IPS-NIHi7 (cell line): Measurements from ENCODE around the gene ANK3.
"Not testable (repeated sequence)": the region's sequence is repeated elsewhere in the genome, so short reads cannot be mapped to it uniquely, and the experiment has no call there.

Experiments used
- DNase-seq: peaks from one replicate; pipeline ENCODE4 v3.0.0; 2012; ENCODE audit warnings: mixed read lengths; ENCODE audit errors: extremely low spot score

The ANK3 gene

GRCh38 chr10:60305380-60305892 lies 84.2 kb downstream of the ANK3 start:
- no peak for DNase-seq

DNA sequence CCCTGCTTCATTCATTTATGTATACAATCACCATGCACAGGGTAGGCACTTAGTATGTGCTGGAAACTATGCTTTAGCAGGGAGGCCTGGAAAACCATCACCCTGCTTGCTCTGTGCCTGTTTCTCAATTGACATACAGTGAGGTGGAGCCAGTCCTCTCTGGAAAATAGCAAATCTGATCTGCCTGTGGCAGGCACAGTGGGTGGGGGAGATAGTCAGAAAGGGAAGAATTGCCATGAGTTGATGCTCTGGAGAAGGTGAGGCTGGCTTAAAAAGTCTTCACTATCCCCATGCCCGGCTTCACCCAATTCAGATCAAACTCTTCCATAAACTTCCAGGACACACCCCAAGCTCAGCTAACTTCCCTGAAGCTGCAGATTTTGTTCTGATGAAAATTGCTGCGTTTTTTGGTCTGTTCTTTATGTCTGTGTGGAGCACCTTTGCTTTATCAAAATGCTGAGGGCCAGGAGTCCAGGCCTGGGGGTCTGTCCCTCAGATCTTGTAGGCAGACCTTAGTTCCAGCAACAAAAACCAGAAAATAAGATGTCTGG lies 84.8 kb downstream of the ANK3 start:
- no peak for DNase-seq

DNA sequence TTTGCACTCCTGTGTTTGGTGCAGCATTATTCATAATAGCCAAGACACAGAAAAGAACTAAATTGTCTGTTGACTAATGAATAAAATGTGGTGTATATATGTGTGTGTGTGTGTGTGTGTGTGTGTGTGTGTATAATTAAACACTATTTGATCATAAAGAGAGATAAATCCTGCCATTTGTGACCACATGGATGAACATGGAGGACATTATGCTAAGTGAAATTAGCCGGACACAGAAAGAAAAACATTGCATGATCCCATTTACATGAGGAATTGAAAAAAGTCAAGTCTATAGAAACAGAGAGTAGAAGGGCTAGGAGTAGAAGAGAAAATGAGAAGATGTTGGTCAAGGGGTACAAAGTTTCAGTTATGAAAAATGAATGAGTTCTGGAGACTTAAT lies 85.9 kb downstream of the ANK3 start:
- DNase-seq: no peak

DNA sequence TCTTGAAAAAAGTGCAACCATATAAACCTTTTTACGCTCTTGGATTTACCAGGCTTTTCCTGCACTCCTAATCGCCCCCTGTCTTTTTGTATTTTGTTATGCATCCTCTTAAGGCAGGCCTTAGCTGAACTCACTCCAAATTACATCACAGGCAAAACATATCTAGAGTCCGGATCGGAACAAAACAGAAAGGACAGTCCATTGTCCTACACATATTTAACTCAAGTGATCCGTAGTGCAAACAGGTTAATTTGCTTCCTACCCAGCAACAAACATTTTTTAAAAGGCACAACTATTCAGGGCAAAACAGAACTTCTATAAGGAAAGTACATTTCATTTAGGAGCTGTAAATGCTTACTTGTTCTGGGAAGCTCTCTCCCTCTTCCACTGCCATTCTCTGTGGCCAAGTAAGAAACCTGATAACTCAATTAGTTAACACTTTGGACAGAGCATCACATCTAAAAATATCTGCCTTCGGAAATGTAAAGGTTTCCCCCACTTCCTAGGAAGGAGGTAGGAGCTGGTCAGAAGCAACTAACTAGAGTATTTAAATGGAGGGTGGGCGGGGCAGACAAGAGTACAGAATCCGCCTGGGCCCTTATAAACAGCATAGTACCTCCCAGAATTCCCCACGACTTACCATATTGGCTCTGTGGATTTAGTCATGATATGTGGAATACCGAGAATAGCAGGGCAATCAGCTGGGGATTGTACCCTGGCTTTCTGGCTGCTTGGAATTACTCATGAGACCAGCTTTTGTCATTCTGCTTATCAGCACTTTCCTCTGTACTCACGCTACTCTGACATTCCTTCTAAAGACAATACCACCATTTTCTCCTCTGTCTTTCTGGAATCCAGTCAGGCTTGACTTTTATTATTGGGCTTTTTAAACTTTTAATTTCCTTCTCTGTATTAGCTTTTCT lies 89.5 kb downstream of the ANK3 start:
- peak; percentile 60 for DNase-seq

DNA sequence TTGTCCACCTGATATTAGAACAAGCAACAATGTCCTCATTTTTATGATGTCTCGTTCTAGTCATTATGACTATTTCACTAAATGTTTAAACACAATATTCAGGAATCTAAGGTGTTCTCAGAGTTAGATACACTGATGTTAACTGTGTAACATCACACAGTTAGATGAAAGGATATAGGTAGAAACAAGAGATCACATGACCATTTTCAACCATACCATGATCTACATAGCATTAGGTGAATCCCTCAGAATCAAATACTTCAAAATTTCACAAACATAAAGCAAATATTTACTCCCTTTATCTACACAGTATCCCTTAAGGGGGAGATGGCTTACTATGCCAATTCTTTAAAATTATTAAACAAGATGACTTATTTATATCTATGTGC lies 90.3 kb downstream of the ANK3 start:
- no peak for DNase-seq

DNA sequence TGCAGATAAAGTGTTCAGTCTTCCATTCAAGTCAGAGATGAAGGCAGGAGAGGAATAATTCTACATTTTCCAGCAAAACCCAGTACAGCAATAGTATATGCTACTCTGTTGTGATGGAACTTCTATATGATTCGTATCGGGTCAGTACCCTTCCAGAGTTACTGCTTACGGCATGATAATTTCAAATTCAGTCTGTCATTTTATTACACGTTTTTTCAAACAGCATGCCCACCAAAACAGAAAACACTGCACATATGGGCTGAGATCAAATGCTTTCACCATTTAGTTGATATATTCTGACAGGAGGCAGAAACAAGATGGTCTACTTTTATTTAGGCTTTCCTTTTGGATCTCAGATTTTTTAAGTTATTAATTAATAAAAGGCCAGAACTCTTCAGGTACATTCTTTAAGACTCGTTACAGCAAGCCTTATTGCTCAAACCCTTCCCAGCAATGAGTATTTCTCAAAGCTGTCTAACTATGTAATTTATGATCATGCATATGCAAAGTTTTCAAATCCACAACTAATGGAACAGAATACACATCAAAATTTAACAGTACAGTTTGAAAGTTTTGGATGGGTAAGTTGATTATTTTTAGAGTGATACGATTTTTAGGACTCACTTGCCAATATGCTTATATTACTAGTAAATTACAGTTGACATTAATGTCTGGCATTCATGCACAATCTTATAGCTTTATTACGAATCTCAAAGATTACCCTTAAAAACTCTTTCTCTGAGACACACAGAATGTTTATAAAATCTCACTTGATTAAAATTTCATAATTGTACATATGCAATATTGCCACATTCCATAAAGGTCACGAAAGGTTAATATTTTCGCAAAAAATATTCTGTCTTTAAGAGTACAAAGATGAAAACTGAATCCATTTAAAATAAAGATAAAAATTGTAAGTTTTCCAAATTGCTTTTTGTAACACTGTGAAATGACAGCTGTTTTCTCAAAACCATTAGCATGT lies 91.0 kb downstream of the ANK3 start:
- no peak for DNase-seq

GRCh38 chr10:60296073-60296472 lies 93.6 kb downstream of the ANK3 start:
- DNase-seq: no peak

GRCh38 chr10:60295028-60295937 lies 94.4 kb downstream of the ANK3 start:
- no peak for DNase-seq

DNA sequence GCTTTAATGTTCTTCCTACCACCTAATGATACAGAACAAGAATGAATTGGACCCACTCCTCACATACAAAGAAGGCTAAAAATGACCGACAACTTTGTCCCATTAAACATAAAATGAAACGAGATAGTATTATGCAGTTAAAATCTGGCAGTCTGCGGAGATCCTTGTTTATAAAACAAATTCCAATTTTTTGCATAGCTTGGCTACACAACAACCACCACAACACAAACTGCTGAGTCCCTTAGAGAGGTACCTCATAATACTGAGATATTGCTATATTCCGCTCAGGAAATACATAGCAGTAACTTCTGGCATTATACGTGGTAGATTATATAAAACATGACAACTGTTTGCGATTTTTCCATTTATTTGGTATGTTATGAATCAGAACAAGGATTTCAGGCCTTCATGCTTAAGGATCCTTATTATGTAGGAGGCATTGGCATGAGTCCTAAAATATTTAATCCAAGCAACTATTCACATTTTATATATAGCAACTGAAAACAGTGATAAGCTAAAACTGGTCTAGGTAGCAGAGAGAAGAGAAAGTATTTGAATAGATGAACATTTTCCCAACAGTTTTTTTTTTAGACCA lies 96.0 kb downstream of the ANK3 start:
- DNase-seq: no peak

DNA sequence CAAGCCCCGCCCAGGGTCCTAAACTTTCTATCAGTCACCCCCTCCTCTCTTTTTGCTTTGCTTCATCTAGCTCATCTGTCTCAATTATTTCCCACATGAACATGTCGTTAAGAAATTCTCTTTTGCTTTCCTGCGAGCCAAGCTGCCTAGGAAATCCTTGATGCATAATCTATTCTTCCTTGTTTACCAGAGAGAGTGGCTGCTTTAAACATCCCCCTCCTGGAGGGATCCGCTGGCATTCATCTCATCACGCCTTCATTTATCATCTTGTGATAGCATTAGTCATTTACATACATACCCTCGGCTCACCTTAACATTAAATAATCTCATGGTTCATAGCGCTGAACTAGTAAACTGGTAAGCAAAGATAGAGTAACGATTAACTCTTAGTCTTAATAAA lies 96.7 kb downstream of the ANK3 start:
- DNase-seq: no peak

DNA sequence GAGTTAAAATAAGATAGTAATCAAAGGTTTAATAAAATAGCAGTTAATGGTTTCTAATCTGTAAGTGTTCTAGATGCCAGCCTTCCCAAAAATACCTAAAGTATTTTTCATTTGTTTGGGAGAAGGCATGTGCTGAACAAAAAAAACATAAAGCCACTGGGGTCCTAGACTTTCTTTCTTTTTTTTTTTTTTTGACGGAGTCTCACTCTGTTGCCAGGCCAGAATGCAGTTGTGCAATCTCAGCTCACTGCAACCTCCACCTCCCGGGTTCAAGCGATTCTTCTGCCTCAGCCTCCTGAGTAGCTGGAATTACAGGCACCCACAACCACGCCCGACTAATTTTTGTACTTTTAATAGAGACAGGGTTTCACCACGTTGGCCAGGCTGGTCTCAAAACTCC lies 97.1 kb downstream of the ANK3 start:
- DNase-seq: not testable (repeated sequence)

- no peak for DNase-seq
These were observed 98.2 kb downstream of the ANK3 start for GRCh38 chr10:60291344-60291930.

DNA sequence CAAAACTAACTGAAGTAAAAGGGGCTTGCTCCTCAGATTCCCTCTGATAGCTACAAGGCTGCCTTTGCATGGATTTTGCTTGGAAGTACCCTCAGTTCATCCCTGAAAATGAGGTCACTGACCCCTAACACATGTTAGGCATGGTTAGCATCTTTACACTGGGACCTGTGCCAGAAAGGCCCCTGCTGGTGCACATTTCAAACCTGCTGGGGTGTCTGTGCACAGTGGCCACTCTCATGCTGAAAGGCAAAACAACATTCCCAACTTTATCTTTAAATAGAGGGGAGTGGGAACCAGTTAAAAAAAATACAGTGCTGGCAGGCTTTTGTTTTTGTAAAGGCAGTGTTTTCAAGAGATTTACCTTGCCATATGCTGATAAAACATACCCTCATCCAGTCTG lies 99.1 kb downstream of the ANK3 start:
- DNase-seq: no peak

DNA sequence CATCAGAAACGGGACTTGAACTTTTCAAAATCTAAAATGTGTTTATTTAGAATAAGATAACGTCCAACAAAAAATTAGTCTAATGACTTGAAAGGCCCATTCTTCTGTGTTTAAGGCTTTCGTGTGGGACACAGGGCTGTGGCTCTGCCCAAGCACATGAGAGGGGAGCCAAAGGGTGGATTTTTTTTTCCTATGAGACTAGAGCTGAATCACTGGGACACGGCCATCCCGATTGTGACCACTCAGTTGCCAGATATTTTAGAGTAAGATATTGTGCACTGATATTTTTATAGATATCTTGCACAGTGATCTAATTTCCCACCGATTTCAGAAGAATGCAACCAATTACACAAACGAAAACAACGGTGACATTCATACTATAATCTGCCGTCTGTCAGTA lies 99.9 kb downstream of the ANK3 start:
- no peak for DNase-seq

- no peak for DNase-seq
These were observed 101.4 kb downstream of the ANK3 start for GRCh38 chr10:60288256-60288655.

GRCh38 chr10:60286559-60286958 lies 103.1 kb downstream of the ANK3 start:
- no peak for DNase-seq

DNA sequence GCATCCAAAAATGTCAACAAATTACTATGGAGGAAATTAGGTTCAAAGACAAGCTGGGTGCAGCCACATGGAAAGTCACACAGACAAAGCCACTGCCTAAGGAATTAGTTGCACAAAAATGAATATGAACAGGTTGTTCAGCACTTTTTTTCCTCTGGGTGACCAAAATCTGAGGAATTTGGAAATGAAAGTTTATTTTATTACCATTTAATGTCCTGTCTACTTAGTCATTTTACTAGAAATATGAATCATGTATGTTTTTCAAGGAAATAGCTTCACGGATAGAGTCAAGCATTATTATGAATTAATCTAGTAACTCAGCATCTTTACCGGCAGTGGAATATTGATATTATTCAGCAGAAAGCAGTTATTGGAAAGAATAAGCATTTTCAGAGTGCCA lies 106.3 kb downstream of the ANK3 start:
- no peak for DNase-seq

DNA sequence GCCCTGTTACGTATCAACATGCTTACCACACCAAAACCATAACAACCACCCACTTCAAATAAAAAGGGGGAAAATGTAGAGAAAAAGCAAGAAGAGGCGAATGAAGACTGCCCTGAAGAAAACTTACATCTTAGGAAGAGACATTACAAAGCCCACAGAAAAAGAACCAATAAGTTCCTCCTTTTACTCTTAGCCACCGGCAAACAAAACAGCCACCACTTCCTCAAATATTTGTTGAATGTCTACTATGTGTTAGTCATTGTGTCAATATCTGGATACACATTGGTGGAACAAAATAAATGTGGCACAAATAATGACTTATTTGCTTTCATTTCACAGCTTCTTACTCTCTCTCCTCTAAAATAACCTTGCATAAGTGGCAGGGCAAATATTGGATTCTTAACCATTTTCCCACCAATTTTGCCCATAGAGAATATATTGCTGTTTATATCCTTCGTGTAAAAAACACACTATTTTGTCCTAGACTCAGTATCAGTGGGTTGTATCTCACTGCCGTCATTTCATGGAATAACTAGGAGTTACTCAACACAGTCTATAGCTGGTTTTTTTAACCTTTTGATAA lies 106.8 kb downstream of the ANK3 start:
- DNase-seq: no peak

- no peak for DNase-seq
These were observed 107.8 kb downstream of the ANK3 start for GRCh38 chr10:60281792-60282353.
